Esophagus squamous epithelium (tissue), 5 donors: ENCODE results near the gene HAS3. TPM values are rescaled to one million over a fixed set of nuclear protein-coding genes. Genes with fewer than 3 reads are reported as not detected.

ENCODE experiments used
- DNase-seq: peaks from one replicate; lab custom pipeline; 2025; lab: John Stamatoyannopoulos, UW
- H3K27ac ChIP-seq, 4 donors: fragments of 200-600 bp; sonication (generic); one replicate each; pipeline ENCODE4 v1.5.1; 2016 to 2019; ENCODE audit warnings: mild to moderate bottlenecking in 1 of 4
- H3K27me3 ChIP-seq, 4 donors: fragments of 200-600 bp; sonication (generic); 1 replicate in 3 of 4; 2 replicates in 1 of 4; pipeline versions ENCODE4 v1.5.1 to v1.6.0; 2017 to 2021; ENCODE audit warnings: antibody characterized with exemption in 1 of 4
- H3K36me3 ChIP-seq, 3 donors: fragments of 200-600 bp; sonication (generic); one replicate each; pipeline ENCODE4 v1.5.1; 2016 to 2019
- H3K4me1 ChIP-seq, 3 donors: fragments of 200-600 bp; sonication (generic); one replicate each; pipeline ENCODE4 v1.5.1; 2017 to 2019
- H3K4me3 ChIP-seq, 4 donors: fragments of 200-600 bp; sonication (generic); 1 replicate in 3 of 4; 2 replicates in 1 of 4; pipeline ENCODE4 v1.5.1; 2016 to 2019; ENCODE audit warnings: mild to moderate bottlenecking in 2 of 4, moderate library complexity in 1 of 4
- H3K9me3 ChIP-seq, 3 donors: fragments of 200-600 bp; sonication (generic); one replicate each; pipeline ENCODE4 v1.5.1; 2016 to 2019
- POLR2A ChIP-seq, 4 donors: fragments of 450-650 bp; IDR thresholded peaks; one replicate each; pipeline ENCODE4 v1.6.1; 2017; ENCODE audit warnings: antibody characterized with exemption in 4 of 4, mild to moderate bottlenecking in 4 of 4, moderate library complexity in 3 of 4
- WGBS, 2 donors: methylation state at CpG; one replicate each; pipeline ENCODE4 v1.1.5; 2018; 5-methylcytosine and 5-hydroxymethylcytosine counted together
- intact Hi-C: fragments of 100-400 bp; cut with DNase I; formaldehyde crosslinking; loops from one replicate; pipeline ENCODE4 v1.15.0; 2022
- total RNA-seq, 4 donors: library from RNA; depleted of rRNA; stranded (reverse); fragments of >200 nt; gene quantifications; one replicate each; pipeline ENCODE4 v1.1.0, GENCODE V29; 2016
- TF ChIP-seq, protein P1 (sequence below), 6 experiments: fragments of 450-650 bp in 4 of 6; fragments of 200-600 bp in 2 of 6; sonication (generic) in 2 of 6; IDR thresholded peaks; one replicate each; pipeline ENCODE4 v1.5.1; 2016 to 2019; ENCODE audit warnings: antibody characterized with exemption in 6 of 6, mild to moderate bottlenecking in 4 of 6, moderate library complexity in 4 of 6
- donor health status: DM: yes; HTN: yes; CAD: no.

The HAS3 gene
- total RNA-seq, 4 donors from 2014 or later = 15.8 to 103 (median 51.4) TPM

DNA sequence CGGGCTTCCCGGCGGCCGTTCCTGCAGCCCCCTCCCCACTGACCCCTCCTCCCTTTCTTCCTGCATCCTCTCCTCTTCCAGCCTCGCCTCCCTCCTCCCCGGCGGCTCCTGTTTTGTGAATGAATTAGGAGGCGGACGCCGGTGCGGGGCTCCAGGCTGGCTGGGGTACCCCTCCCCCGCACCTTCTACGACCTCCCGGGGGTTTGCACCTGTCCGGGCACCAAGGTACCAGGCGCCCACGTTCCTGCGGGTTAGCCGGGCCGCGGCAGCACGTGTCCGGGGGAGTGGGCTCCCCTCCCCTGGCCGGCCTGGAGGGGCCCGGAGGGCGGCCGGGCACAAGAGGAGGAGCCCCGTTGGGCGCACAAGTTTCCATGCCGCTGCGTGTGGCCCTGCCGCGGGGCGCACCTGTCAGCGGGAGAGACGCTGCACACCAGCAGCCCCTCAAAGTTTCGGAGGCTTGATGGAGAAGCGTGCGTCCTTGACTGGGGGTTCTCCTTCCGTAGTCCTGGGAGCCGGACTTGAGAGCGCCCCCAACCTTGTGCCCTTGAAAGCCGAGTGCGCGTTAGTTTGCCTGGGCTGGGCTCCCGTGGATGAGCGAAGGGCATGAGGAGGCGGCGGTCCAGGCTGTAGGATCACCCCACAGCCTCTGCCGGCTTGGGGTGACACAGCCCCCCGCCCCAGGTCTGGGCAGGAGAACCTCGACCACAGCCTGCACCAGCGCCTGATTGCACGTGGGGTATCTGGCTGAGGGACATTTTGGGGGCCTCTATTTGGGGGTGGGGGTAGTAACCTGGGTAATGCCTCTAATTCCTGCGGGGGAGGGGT is 1.2 kb downstream of the HAS3 start:
- 5% methylated on average over 4 of the region's 55 CpGs; no CpG with 5 or more reads in 1 of the 2 donors for WGBS, 2 donors
- TF ChIP-seq, protein P1, sequence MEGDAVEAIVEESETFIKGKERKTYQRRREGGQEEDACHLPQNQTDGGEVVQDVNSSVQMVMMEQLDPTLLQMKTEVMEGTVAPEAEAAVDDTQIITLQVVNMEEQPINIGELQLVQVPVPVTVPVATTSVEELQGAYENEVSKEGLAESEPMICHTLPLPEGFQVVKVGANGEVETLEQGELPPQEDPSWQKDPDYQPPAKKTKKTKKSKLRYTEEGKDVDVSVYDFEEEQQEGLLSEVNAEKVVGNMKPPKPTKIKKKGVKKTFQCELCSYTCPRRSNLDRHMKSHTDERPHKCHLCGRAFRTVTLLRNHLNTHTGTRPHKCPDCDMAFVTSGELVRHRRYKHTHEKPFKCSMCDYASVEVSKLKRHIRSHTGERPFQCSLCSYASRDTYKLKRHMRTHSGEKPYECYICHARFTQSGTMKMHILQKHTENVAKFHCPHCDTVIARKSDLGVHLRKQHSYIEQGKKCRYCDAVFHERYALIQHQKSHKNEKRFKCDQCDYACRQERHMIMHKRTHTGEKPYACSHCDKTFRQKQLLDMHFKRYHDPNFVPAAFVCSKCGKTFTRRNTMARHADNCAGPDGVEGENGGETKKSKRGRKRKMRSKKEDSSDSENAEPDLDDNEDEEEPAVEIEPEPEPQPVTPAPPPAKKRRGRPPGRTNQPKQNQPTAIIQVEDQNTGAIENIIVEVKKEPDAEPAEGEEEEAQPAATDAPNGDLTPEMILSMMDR (IDR thresholded peaks at IDR 0.05) = no peak
- no peak for TF ChIP-seq POLR2A (IDR thresholded peaks at IDR 0.05)
- Histone ChIP-seq H3K36me3 (peaks cover 5 to 32% (median 15%) of the 10 kb centered on the region in 3 donors), H3K4me1 (peaks cover 27 to 72% (median 50%) of the 10 kb centered on the region in 3 donors), H3K4me3 (peak overlapping the region; percentile 60 to 80 (median 74)), H3K27me3 (peaks cover 0 to 22% (median 0%) of the 10 kb centered on the region in 4 donors), H3K27ac (peak overlapping the region; percentile 70 to 91 (median 76)), H3K9me3 (no peaks in the 10 kb centered on the region)
- intact Hi-C loops = loop anchor here (10.0 kb wide), 1 partner anchor 112 kb away; no protein-coding TSS in a partner anchor
- DNase-seq = no peak

GRCh38 chr16:69107316-69107962 is 2.0 kb downstream of the HAS3 start:
- Histone ChIP-seq H3K9me3 (no peaks in the 10 kb centered on the region), H3K36me3 (peaks cover 6 to 36% (median 15%) of the 10 kb centered on the region in 3 donors), H3K27ac (peak overlapping the region; percentile 70 to 91 (median 76)), H3K4me1 (peaks cover 26 to 77% (median 52%) of the 10 kb centered on the region in 3 donors), H3K4me3 (peak overlapping the region; percentile 60 to 80 (median 74)), H3K27me3 (peaks cover 0 to 22% (median 0%) of the 10 kb centered on the region in 4 donors)
- DNase-seq = no peak
- TF ChIP-seq POLR2A (IDR thresholded peaks at IDR 0.05) = no peak
- 0% methylated on average over 17 of the region's 52 CpGs; no CpG with 5 or more reads in 1 of the 2 donors for WGBS, 2 donors
- intact Hi-C loops = loop anchor here (10.0 kb wide), 1 partner anchor 113 kb away; no protein-coding TSS in a partner anchor

DNA sequence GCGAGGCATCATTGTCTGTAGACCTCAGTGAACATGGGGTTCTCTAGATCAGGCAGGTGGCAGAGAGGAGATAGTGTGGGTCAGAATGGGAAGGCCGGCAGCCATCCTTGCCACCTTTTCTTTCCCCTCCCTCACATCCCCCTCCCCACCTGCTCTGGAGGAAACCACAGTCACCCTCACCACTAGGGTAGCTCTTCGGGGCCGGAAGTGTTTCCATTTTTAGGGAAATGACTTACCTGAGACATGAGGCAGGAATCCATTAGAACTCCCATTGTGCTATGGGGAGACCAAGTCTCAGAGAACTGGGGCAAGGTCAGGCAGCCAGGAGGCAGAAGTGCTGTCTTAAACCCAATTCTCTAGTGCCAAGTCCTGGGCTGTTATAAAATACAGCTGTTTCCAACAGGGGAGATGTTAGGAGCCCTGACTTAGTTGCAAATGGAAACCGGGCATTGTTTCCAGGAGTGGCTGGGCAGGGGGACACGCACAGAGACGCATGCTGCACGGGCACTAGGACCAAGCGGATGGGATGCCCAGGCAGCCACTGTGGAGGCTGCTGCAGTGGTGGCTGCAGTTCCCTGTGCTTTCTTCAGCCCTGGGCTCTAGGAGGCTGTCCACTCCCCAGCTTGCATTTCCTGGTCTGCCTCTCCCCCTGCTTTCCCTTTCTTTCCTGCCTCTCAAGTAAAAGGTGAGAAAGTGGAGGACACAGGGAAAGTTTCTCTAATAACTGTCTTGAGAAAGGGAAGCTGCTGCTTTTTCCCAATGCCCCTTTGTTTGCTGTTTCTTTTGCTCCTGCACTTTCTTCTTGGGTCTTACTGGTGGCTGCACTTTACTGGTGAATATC is 2.8 kb downstream of the HAS3 start:
- Histone ChIP-seq H3K27me3 (peaks cover 0 to 22% (median 0%) of the 10 kb centered on the region in 4 donors), H3K4me1 (peaks cover 23 to 77% (median 55%) of the 10 kb centered on the region in 3 donors), H3K9me3 (no peaks in the 10 kb centered on the region), H3K27ac (peak overlapping the region; percentile 55 to 91 (median 76)), H3K36me3 (peaks cover 6 to 42% (median 15%) of the 10 kb centered on the region in 3 donors), H3K4me3 (peak overlapping the region; percentile 60 to 80 (median 74))
- intact Hi-C loops = loop anchor here (10.0 kb wide), 1 partner anchor 113 kb away; no protein-coding TSS in a partner anchor
- TF ChIP-seq, protein P1 (IDR thresholded peaks at IDR 0.05) = no peak
- TF ChIP-seq POLR2A (IDR thresholded peaks at IDR 0.05) = no peak
- 33 to 39% methylated on average over 2 to 6 of the region's 9 CpGs for WGBS, 2 donors
- DNase-seq = no peak

DNA sequence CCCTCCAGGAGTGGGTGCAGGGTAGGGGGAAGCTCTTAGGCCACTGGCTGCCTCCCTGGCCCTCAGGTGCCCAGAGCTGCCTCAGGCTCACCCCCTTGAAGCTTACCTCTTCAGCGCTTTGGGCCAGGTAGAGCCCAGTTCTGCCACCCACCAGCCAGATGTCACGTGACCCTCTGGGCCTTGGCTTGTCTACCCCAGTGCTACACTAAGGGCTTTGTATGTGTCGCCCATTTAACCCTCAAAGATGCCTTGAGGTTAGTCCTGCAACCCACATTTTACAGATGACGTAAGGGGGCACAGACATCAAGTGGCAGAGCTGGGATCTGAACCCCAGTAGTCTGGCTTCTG is 3.4 kb downstream of the HAS3 start:
- no peak for TF ChIP-seq POLR2A (IDR thresholded peaks at IDR 0.05)
- TF ChIP-seq, protein P1 (IDR thresholded peaks at IDR 0.05) = no peak
- Histone ChIP-seq H3K36me3 (peaks cover 7 to 48% (median 15%) of the 10 kb centered on the region in 3 donors), H3K4me1 (peaks cover 23 to 76% (median 55%) of the 10 kb centered on the region in 3 donors), H3K27ac (no peak overlapping the region), H3K9me3 (no peaks in the 10 kb centered on the region), H3K4me3 (peak overlapping the region in 1 of 4 donors; percentile 80), H3K27me3 (peaks cover 0 to 22% (median 0%) of the 10 kb centered on the region in 4 donors)
- intact Hi-C loops = loop anchor here (10.0 kb wide), 1 partner anchor 114 kb away; no protein-coding TSS in a partner anchor
- no peak for DNase-seq
- 66 to 76% methylated on average over 4 of the region's 4 CpGs for WGBS, 2 donors
